T-helper 1 cell treated with Interleukin-12 subunit alpha and Interleukin-12 subunit beta and Interleukin-4 antibody, amounts not matched to agents 30 μg/mL and 1 μg/mL, for 36 hours (primary cell): ENCODE measurements around the gene CCL22.

Source experiments
- H3K27ac Mint-ChIP-seq: one replicate; pipeline ENCODE4 v1.8.0; 2021; ENCODE audit warnings: mild to moderate bottlenecking, mixed read lengths
- H3K27me3 Mint-ChIP-seq: one replicate; pipeline ENCODE4 v1.8.0; 2021; ENCODE audit warnings: low read depth, mixed read lengths
- H3K36me3 Mint-ChIP-seq: one replicate; pipeline ENCODE4 v1.8.0; 2021; ENCODE audit warnings: low read depth, mixed read lengths
- H3K4me1 Mint-ChIP-seq: one replicate; pipeline ENCODE4 v1.8.0; 2021; ENCODE audit warnings: low read depth, mixed read lengths
- H3K4me3 Mint-ChIP-seq: one replicate; pipeline ENCODE4 v1.8.0; 2021; ENCODE audit warnings: mild to moderate bottlenecking, moderate library complexity, mixed read lengths
- H3K9me3 Mint-ChIP-seq: one replicate; pipeline ENCODE4 v1.8.0; 2021; ENCODE audit warnings: mixed read lengths

CCL22 gene

DNA sequence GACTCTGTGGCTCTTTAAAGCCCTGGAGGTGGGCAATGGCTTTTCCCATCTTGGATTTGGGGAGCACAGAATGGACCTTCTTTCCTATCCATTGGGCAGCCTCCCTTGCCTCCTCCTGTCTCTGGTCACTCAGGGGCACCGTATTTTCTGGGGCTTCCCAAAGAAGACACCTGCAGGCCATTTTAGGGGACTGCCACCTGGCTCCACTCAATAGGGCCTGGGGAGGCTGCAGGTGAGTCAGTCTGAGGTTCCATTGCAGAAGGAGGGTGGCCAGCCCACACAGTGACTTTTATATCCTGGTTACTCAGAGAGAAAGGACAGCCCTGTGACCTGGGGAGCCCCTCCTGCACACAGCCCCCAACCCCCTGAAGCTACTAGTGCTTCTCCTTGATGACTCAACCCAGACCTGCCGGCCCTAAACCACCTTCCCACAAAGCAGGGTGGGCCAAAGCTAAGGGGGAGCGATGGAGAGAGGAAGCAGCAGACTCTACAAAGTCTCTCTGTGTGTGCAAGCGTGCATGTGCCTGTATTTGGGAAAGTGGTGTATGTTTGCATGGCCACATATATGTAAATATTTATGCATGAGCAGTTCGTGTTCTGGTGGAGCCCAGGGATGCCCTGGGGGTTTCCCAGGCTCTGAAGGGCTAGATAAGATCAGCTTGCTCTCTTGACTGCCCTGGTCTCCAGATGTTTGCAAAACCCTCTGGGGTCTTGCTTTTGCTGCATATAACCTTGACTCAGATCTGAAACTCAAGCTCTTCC is 18.7 kb downstream of the CCL22 start:
- Mint-ChIP-seq H3K4me3 (no peak overlapping the region), H3K36me3 (no peaks in the 10 kb centered on the region), H3K27ac (no peak overlapping the region), H3K9me3 (no peaks in the 10 kb centered on the region), H3K27me3 (peaks cover 7% of the 10 kb centered on the region), H3K4me1 (peaks cover 5% of the 10 kb centered on the region)

DNA sequence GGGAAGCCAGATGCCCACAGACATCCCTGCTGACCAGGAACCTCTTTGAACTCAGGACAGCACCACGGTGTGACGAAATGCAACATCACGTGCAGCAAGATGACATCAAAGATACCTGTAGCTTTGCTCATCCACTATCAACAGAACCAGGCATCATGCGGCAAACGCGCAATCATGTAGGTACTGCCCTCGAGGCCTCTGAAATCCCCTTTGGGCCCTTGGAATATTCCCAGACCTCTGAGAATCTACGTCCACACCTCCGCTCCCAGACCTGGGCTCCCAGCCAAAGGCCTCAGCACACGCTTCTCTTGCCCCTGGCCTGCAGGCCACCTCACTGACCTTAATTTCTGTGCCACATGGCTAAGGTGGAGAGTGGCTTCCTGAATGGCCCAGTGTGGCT is 21.0 kb downstream of the CCL22 start:
- H3K4me1 Mint-ChIP-seq = peaks cover 5% of the 10 kb centered on the region
- H3K4me3 Mint-ChIP-seq = no peak overlapping the region
- H3K27me3 Mint-ChIP-seq = peaks cover 7% of the 10 kb centered on the region
- H3K36me3 Mint-ChIP-seq = no peaks in the 10 kb centered on the region
- H3K27ac Mint-ChIP-seq = no peak overlapping the region
- H3K9me3 Mint-ChIP-seq = no peaks in the 10 kb centered on the region

DNA sequence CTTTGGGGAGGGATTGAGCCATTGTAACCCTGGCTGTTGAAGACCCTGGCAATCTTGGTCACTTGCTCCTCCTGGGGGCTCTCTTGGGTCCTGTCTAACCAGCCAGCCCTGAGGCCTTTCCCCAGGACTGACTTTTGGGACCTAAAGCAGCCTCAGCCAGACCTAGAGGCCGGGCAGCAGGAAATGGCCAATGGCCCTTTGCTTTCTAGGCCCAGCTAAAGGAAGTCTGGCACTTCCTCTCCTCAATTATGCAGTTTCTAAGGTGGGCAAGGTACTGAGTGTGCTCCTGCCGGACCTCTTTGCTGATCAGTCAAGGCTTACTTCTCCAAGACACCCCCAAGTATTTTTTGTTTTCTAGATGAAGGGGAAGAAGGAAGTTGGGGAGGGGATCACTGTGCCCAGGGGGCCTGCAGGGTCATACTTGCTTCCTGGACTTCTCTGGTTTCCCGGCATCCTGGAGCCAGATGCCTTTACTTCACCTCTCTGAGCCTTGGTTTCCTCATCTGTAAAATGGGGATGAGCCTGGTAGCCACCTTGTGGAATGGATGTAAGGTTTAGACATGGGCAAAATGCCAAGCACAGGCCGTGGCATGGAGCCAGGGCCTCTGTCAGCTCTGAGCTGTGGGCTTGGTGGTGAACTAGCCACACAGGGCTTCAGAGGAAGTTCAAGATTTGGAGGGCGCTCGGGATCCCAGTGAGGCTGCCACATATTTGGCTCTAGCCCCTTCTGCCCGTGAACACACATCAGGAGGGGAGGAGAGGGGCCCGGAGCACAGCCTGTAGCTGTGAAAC is 22.3 kb downstream of the CCL22 start:
- no peaks in the 10 kb centered on the region for H3K9me3 Mint-ChIP-seq
- H3K4me3 Mint-ChIP-seq = no peak overlapping the region
- H3K27me3 Mint-ChIP-seq = peaks cover 7% of the 10 kb centered on the region
- no peaks in the 10 kb centered on the region for H3K36me3 Mint-ChIP-seq
- no peak overlapping the region for H3K27ac Mint-ChIP-seq
- peaks cover 5% of the 10 kb centered on the region for H3K4me1 Mint-ChIP-seq

DNA sequence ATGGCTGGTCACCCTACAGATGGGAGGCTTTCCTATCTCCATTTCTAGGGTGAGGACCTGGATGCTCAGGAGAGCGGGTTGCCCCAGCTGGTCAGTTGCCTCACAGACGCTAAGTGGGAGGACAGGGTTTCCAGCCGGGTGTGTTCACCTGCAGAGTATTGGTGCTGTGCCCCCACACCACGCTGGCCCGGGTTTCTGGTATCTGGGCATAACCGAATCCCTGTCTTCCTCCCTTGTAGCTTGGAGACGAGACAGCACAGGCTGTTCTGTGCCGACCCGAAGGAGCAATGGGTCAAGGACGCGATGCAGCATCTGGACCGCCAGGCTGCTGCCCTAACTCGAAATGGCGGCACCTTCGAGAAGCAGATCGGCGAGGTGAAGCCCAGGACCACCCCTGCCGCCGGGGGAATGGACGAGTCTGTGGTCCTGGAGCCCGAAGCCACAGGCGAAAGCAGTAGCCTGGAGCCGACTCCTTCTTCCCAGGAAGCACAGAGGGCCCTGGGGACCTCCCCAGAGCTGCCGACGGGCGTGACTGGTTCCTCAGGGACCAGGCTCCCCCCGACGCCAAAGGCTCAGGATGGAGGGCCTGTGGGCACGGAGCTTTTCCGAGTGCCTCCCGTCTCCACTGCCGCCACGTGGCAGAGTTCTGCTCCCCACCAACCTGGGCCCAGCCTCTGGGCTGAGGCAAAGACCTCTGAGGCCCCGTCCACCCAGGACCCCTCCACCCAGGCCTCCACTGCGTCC is 23.4 kb downstream of the CCL22 start:
- peaks cover 5% of the 10 kb centered on the region for H3K4me1 Mint-ChIP-seq
- no peak overlapping the region for H3K4me3 Mint-ChIP-seq
- no peaks in the 10 kb centered on the region for H3K9me3 Mint-ChIP-seq
- H3K27ac Mint-ChIP-seq = no peak overlapping the region
- H3K27me3 Mint-ChIP-seq = no peaks in the 10 kb centered on the region
- no peaks in the 10 kb centered on the region for H3K36me3 Mint-ChIP-seq

DNA sequence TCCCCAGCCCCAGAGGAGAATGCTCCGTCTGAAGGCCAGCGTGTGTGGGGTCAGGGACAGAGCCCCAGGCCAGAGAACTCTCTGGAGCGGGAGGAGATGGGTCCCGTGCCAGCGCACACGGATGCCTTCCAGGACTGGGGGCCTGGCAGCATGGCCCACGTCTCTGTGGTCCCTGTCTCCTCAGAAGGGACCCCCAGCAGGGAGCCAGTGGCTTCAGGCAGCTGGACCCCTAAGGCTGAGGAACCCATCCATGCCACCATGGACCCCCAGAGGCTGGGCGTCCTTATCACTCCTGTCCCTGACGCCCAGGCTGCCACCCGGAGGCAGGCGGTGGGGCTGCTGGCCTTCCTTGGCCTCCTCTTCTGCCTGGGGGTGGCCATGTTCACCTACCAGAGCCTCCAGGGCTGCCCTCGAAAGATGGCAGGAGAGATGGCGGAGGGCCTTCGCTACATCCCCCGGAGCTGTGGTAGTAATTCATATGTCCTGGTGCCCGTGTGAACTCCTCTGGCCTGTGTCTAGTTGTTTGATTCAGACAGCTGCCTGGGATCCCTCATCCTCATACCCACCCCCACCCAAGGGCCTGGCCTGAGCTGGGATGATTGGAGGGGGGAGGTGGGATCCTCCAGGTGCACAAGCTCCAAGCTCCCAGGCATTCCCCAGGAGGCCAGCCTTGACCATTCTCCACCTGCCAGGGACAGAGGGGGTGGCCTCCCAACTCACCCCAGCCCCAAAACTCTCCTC is 24.1 kb downstream of the CCL22 start:
- no peaks in the 10 kb centered on the region for H3K27me3 Mint-ChIP-seq
- H3K36me3 Mint-ChIP-seq = no peaks in the 10 kb centered on the region
- no peak overlapping the region for H3K4me3 Mint-ChIP-seq
- H3K4me1 Mint-ChIP-seq = peaks cover 2% of the 10 kb centered on the region
- H3K9me3 Mint-ChIP-seq = no peaks in the 10 kb centered on the region
- no peak overlapping the region for H3K27ac Mint-ChIP-seq

DNA sequence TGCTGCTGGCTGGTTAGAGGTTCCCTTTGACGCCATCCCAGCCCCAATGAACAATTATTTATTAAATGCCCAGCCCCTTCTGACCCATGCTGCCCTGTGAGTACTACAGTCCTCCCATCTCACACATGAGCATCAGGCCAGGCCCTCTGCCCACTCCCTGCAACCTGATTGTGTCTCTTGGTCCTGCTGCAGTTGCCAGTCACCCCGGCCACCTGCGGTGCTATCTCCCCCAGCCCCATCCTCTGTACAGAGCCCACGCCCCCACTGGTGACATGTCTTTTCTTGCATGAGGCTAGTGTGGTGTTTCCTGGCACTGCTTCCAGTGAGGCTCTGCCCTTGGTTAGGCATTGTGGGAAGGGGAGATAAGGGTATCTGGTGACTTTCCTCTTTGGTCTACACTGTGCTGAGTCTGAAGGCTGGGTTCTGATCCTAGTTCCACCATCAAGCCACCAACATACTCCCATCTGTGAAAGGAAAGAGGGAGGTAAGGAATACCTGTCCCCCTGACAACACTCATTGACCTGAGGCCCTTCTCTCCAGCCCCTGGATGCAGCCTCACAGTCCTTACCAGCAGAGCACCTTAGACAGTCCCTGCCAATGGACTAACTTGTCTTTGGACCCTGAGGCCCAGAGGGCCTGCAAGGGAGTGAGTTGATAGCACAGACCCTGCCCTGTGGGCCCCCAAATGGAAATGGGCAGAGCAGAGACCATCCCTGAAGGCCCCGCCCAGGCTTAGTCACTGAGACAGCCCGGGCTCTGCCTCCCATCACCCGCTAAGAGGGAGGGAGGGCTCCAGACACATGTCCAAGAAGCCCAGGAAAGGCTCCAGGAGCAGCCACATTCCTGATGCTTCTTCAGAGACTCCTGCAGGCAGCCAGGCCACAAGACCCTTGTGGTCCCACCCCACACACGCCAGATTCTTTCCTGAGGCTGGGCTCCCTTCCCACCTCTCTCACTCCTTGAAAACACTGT is 25.0 kb downstream of the CCL22 start:
- H3K27ac Mint-ChIP-seq = no peak overlapping the region
- no peaks in the 10 kb centered on the region for H3K9me3 Mint-ChIP-seq
- H3K4me1 Mint-ChIP-seq = no peaks in the 10 kb centered on the region
- H3K27me3 Mint-ChIP-seq = no peaks in the 10 kb centered on the region
- H3K4me3 Mint-ChIP-seq = no peak overlapping the region
- H3K36me3 Mint-ChIP-seq = no peaks in the 10 kb centered on the region

DNA sequence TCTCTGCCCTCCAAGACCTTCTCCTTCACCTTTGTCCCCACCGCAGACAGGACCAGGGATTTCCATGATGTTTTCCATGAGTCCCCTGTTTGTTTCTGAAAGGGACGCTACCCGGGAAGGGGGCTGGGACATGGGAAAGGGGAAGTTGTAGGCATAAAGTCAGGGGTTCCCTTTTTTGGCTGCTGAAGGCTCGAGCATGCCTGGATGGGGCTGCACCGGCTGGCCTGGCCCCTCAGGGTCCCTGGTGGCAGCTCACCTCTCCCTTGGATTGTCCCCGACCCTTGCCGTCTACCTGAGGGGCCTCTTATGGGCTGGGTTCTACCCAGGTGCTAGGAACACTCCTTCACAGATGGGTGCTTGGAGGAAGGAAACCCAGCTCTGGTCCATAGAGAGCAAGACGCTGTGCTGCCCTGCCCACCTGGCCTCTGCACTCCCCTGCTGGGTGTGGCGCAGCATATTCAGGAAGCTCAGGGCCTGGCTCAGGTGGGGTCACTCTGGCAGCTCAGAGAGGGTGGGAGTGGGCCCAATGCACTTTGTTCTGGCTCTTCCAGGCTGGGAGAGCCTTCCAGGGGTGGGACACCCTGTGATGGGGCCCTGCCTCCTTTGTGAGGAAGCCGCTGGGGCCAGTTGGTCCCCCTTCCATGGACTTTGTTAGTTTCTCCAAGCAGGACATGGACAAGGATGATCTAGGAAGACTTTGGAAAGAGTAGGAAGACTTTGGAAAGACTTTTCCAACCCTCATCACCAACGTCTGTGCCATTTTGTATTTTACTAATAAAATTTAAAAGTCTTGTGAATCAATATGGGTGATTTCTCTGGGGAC is 25.9 kb downstream of the CCL22 start:
- H3K27me3 Mint-ChIP-seq = no peaks in the 10 kb centered on the region
- H3K4me1 Mint-ChIP-seq = no peaks in the 10 kb centered on the region
- H3K27ac Mint-ChIP-seq = no peak overlapping the region
- no peak overlapping the region for H3K4me3 Mint-ChIP-seq
- H3K9me3 Mint-ChIP-seq = no peaks in the 10 kb centered on the region
- no peaks in the 10 kb centered on the region for H3K36me3 Mint-ChIP-seq

DNA sequence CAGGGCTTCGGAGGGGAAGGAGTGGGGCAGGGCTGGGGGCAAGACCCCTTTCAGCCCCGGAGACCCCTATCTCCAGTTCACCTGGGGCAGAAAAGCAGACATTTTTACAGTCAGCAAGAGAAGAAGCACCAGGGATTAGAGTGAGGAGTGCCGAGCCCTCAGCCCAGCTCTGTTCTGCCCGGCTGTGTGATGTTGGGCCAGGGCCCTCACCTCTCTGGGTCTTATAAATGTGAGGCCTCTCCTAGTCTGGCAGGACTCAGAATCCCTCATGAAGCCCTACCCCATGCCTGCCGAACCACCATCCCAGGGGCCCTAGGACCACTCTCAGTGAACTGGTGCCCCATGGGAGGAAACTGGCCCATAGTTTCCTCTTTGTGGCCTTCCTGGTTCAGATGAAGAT is 26.5 kb downstream of the CCL22 start:
- Mint-ChIP-seq H3K9me3 (no peaks in the 10 kb centered on the region), H3K4me1 (no peaks in the 10 kb centered on the region), H3K4me3 (no peak overlapping the region), H3K27me3 (no peaks in the 10 kb centered on the region), H3K27ac (no peak overlapping the region), H3K36me3 (no peaks in the 10 kb centered on the region)

DNA sequence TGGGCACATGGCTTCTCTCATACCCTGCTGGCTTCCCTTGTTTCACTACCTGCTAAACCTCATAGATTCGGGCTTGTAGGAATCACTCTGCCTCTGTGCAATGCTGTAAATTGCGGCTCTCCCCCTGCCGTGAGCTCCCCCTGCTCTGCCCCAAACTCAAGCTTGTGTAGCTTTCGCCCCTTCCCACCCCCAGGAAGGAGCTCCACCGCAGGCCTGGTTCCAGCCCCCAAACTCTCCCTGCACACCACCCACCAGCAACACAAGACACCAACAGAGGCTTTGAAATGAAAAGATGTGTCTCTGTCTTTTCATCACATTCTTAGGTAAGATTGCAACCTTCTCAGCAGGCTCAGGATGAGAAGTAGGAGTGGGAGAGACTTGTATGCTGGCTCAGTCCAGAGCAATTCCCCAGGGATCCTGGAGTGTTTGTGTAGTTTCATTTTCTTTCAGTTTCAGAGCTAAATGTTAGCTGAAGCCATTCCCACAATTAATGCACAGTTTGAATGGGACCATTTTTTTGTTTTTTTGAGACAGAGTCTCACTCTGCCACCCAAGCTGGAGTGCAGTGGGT is 27.9 kb downstream of the CCL22 start:
- peaks cover 3% of the 10 kb centered on the region for H3K27me3 Mint-ChIP-seq
- no peak overlapping the region for H3K27ac Mint-ChIP-seq
- no peaks in the 10 kb centered on the region for H3K4me1 Mint-ChIP-seq
- H3K9me3 Mint-ChIP-seq = no peaks in the 10 kb centered on the region
- H3K36me3 Mint-ChIP-seq = no peaks in the 10 kb centered on the region
- H3K4me3 Mint-ChIP-seq = no peak overlapping the region

DNA sequence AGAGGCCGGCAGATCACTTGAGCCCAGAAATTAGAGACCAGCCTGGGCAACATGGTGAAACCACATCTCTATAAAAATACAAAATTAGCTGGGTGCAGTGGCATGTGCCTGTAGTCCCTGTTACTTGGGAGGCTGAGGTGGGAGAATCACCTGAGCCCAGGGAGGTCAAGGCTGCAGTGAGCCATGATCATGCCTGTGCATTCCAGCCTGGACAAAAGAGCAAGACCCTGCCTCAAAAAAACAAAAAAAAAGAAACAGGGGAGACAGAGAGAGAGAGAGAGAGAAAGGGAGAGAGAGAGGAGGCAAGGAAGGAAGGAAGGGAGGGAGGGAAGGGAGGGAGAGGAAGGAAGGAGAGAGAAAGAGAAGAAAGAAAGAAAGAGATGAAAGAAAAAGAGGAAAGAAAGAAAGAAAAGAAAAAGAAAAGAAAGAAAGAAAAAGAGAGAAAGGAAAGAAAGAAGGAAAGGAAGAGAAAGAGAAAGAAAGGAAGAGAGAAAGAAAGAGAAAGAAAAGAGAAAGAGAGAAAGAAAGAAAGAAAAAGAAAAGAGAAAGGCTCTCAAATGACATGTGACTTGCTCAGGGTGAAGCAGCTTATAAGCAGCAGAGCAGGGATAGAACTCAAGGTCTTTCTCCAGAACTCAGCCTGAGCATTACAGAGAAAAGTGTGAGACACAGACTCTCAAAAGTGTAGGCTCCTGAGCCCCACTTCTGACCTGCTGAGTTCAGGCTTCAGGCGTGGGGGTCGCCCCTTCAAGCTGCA is 29.2 kb downstream of the CCL22 start:
- no peak overlapping the region for H3K27ac Mint-ChIP-seq
- H3K9me3 Mint-ChIP-seq = no peaks in the 10 kb centered on the region
- H3K4me3 Mint-ChIP-seq = no peak overlapping the region
- no peaks in the 10 kb centered on the region for H3K4me1 Mint-ChIP-seq
- no peaks in the 10 kb centered on the region for H3K36me3 Mint-ChIP-seq
- peaks cover 3% of the 10 kb centered on the region for H3K27me3 Mint-ChIP-seq

DNA sequence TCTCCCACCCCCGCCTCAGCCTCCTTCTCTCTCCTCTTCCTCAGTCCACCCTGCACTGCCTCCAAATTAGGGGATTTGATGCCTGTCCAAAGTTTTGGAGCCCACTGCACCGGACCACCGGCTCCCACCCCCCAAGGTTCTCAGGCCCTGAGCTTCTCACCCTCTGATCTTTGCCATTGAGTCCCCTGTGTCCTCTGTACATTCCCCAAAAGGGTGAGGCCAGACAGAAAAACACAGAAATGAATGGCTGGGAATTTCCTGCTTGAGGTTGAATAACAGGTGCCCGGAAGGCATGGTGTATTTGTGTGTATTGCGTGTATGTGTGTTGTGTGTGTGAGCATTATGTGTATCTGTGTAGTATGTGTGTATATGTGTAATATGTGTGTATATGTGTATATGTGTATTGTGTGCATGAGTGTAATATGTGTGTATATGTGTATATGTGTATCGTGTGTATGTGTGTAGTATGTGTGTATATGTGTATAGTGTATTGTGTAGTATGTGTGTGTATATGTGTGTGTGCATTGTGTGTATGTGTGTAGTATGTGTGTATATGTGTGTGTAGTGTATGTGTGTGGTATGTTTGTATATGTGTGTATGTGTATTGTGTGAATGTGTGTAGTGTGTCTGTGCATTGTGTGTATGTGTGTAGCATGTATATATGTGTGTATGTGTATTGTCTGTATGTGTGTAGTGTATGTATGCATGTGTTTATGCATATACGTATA is 29.9 kb downstream of the CCL22 start:
- H3K27ac Mint-ChIP-seq = no peak overlapping the region
- H3K4me3 Mint-ChIP-seq = no peak overlapping the region
- no peaks in the 10 kb centered on the region for H3K4me1 Mint-ChIP-seq
- H3K9me3 Mint-ChIP-seq = no peaks in the 10 kb centered on the region
- H3K27me3 Mint-ChIP-seq = peaks cover 3% of the 10 kb centered on the region
- no peaks in the 10 kb centered on the region for H3K36me3 Mint-ChIP-seq

DNA sequence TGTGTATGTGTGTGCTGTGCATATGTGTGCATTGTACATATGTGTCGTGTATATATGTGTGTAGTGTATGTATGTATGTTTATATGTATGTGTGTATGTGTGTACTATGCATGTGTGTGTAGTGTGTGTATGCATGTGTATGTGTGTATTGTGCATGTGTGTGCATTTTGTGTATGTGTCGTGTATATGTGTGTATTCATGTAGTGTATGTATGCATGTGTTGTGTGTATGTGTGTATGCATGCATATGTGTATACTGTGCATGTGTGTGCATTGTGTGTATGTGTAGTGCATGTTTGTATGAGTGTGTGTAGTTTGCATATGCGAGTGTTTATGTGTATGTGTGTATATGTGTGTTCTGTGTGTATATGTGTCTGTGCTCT is 30.5 kb downstream of the CCL22 start:
- H3K27ac Mint-ChIP-seq = no peak overlapping the region
- peaks cover 3% of the 10 kb centered on the region for H3K27me3 Mint-ChIP-seq
- no peaks in the 10 kb centered on the region for H3K36me3 Mint-ChIP-seq
- no peaks in the 10 kb centered on the region for H3K4me1 Mint-ChIP-seq
- H3K4me3 Mint-ChIP-seq = no peak overlapping the region
- H3K9me3 Mint-ChIP-seq = no peaks in the 10 kb centered on the region
